Measurements from ENCODE around the gene TIGIT. TPM values are rescaled to one million over a fixed set of nuclear protein-coding genes. Genes with fewer than 3 reads are reported as not detected.

Gene TIGIT
- total and polyA plus RNA-seq, 10 of the 15 experiments (the other 5 are each of a cell fraction or from before 2014, with no cell fraction given): 0.08 to 4.7 (median 0.94) TPM

DNA sequence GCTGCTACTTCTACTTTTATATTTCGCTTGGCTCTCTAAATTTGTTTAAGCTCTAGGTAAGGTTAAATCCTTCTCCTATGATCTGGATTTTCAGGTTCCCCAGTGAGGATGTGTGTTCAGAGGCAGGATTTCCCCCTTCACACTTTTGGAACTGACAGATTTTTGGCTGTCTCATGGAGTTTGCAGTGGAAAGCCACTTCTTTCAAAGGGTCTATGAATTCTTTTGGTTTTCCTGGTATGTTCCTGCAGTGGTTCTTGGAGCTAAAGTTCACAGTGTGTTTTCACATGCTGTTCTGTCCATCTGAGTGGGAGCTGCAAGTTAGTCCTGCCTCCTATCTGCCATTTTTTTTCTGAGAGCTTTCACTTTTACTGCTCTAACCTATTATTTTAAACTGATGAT lies 21.6 kb upstream of the TIGIT start:
- POLR2A ChIA-PET: no interaction called here
- ATAC-seq: no peak

More for the DNA sequence above, 21.6 kb upstream of the TIGIT start:
- ChIA-PET CTCF (no interaction called here), RAD21 (ENCODE audit: unreplicated experiment) (no interaction called here), SMC1A (ENCODE audit: uncharacterized antibody, unreplicated experiment) (no interaction called here)
- Histone ChIP-seq H3K27me3 (replicated peaks in 1 of 2; ENCODE audit: control insufficient read depth in 2 of 2, insufficient read depth in 2 of 2, low read length in 1 of 2) (no peaks in the 10 kb centered on the region), H2AFZ (ENCODE audit: control insufficient read depth, low read depth, low read length) (no peak overlapping the region), H3K4me1 (ENCODE audit: control insufficient read depth, insufficient read depth, low read length) (no peaks in the 10 kb centered on the region), H4K20me1 (ENCODE audit: control insufficient read depth, insufficient read depth) (no peaks in the 10 kb centered on the region), H3K9ac (ENCODE audit: control insufficient read depth, insufficient read depth, low read length) (no peak overlapping the region), H3K4me2 (ENCODE audit: control insufficient read depth, insufficient read depth) (no peak overlapping the region), H3K79me2 (ENCODE audit: control insufficient read depth, insufficient read depth, low read length) (no peaks in the 10 kb centered on the region), H3K36me3 (ENCODE audit: control insufficient read depth in 2 of 2, insufficient read depth in 2 of 2, low read length in 1 of 2) (no peaks in the 10 kb centered on the region), H3K4me3 (no peak overlapping the region), H3K27ac (ENCODE audit: control insufficient read depth, insufficient read depth) (no peak overlapping the region), H3K9me3 (replicated peaks; ENCODE audit: control insufficient read depth, insufficient read depth, low read length) (peaks cover 2% of the 10 kb centered on the region; the same call in 2 of the 3 replicates)
- BruUV-seq (replicated peaks): no TSS peak
- intact Hi-C loops (cut with micrococcal nuclease; ENCODE audit: unreplicated experiment) (no loop called here), in situ Hi-C loops (cut with MboI) (no loop called here)
- no peak for DNase-seq (ENCODE audit: low read depth, low spot score)
- FAIRE-seq: no peak
- 0% methylated on average over 1 of the region's 1 CpG for WGBS (ENCODE audit: insufficient coverage, insufficient replicate concordance, low lambda C conversion rate, missing lambda C conversion rate)
- TF ChIP-seq, protein P1, sequence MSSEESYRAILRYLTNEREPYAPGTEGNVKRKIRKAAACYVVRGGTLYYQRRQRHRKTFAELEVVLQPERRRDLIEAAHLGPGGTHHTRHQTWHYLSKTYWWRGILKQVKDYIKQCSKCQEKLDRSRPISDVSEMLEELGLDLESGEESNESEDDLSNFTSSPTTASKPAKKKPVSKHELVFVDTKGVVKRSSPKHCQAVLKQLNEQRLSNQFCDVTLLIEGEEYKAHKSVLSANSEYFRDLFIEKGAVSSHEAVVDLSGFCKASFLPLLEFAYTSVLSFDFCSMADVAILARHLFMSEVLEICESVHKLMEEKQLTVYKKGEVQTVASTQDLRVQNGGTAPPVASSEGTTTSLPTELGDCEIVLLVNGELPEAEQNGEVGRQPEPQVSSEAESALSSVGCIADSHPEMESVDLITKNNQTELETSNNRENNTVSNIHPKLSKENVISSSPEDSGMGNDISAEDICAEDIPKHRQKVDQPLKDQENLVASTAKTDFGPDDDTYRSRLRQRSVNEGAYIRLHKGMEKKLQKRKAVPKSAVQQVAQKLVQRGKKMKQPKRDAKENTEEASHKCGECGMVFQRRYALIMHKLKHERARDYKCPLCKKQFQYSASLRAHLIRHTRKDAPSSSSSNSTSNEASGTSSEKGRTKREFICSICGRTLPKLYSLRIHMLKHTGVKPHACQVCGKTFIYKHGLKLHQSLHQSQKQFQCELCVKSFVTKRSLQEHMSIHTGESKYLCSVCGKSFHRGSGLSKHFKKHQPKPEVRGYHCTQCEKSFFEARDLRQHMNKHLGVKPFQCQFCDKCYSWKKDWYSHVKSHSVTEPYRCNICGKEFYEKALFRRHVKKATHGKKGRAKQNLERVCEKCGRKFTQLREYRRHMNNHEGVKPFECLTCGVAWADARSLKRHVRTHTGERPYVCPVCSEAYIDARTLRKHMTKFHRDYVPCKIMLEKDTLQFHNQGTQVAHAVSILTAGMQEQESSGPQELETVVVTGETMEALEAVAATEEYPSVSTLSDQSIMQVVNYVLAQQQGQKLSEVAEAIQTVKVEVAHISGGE (CRISPR knock-in tag; IDR thresholded peaks at IDR 0.05): no peak
- TF ChIP-seq CHD2 (IDR thresholded peaks at IDR 0.05; ENCODE audit: borderline replicate concordance, low read depth, low read length): no peak
- no peak for TF ChIP-seq MTA2 (IDR thresholded peaks at IDR 0.05; ENCODE audit: low read depth)
- TF ChIP-seq BRCA1 (IDR thresholded peaks at IDR 0.05; ENCODE audit: low read depth, low read length): no peak
- TF ChIP-seq POLR2A (IDR thresholded peaks at IDR 0.05; ENCODE audit: low read depth, low read length): no peak

Data from GM12878 (cell line).